Transverse colon (tissue), 4 donors: Measurements from ENCODE around the gene PTPRN2. TPM values are rescaled to one million over a fixed set of nuclear protein-coding genes. Genes with fewer than 3 reads are reported as not detected.

Experiments
- DNase-seq: peaks from one replicate; pipeline ENCODE4 v3.0.0-alpha.2; 2019
- H3K27ac ChIP-seq, 4 donors: fragments of 200-600 bp; sonication (generic); 2 replicates each; pipeline ENCODE4 v1.5.1; 2016 to 2018; ENCODE audit warnings: inconsistent platforms in 4 of 4
- H3K27me3 ChIP-seq: fragments of 200-600 bp; sonication (generic); 2 replicates; pipeline ENCODE4 v1.5.1; 2017; ENCODE audit warnings: inconsistent platforms
- H3K36me3 ChIP-seq, 4 donors: fragments of 200-600 bp; sonication (generic); 2 replicates each; pipeline ENCODE4 v1.5.1; 2017 to 2019; ENCODE audit warnings: inconsistent platforms in 4 of 4
- H3K4me1 ChIP-seq, 4 donors: fragments of 200-600 bp; sonication (generic); 2 replicates each; pipeline ENCODE4 v1.5.1; 2017 to 2020; ENCODE audit warnings: inconsistent platforms in 4 of 4
- H3K4me3 ChIP-seq, 4 donors: fragments of 200-600 bp; sonication (generic); 1 replicate in 1 of 4; 2 replicates in 3 of 4; pipeline versions ENCODE4 v1.5.1 to v1.6.1; 2017 to 2019; ENCODE audit warnings: inconsistent platforms in 4 of 4
- H3K9me3 ChIP-seq, 2 donors: fragments of 200-600 bp; sonication (generic); 2 replicates each; pipeline ENCODE4 v1.5.1; 2017 to 2019; ENCODE audit warnings: inconsistent platforms in 2 of 2
- EP300 ChIP-seq: sonication (generic); formaldehyde crosslinking; IDR thresholded peaks from one replicate; pipeline ENCODE4 v1.6.1; 2017; ENCODE audit warnings: antibody characterized with exemption, low read depth
- POLR2A ChIP-seq: fragments of 450-650 bp; IDR thresholded peaks from one replicate; pipeline ENCODE4 v1.6.1; 2016; ENCODE audit warnings: antibody characterized with exemption, mild to moderate bottlenecking, moderate library complexity
- POLR2AphosphoS5 ChIP-seq, 3 donors: sonication (generic); formaldehyde crosslinking; IDR thresholded peaks; one replicate each; pipeline ENCODE4 v1.6.1; 2016; ENCODE audit warnings: antibody characterized with exemption in 3 of 3
- WGBS, 2 donors: methylation state at CpG; one replicate each; pipeline ENCODE4 v1.1.5; 2018; ENCODE audit warnings: low coverage in 1 of 2; 5-methylcytosine and 5-hydroxymethylcytosine counted together
- in situ Hi-C, 4 donors: fragments of 200-750 bp; cut with MboI; loops; one replicate each; pipeline versions ENCODE4 v1.15.0 to v1.15.1; 2017; ENCODE audit warnings: low sequenced_read_pairs in 3 of 4, low pct_ligation_motif_present in 1 of 4, low pct_unique_long_range_greater_than_20kb in 1 of 4
- intact Hi-C: fragments of 100-400 bp; cut with DNase I; formaldehyde crosslinking; loops from one replicate; pipeline ENCODE4 v1.15.1; 2023; ENCODE audit warnings: low total_unique reads
- total RNA-seq, 4 donors: library from RNA; depleted of rRNA; stranded (reverse); fragments of >200 nt; gene quantifications; one replicate each; pipeline ENCODE4 v1.1.0, GENCODE V29; 2016
- TF ChIP-seq, protein P1 (sequence below), 5 experiments: fragments of 200-600 bp in 3 of 5; fragments of 450-650 bp in 2 of 5; sonication (generic) in 3 of 5; IDR thresholded peaks; 1 replicate in 2 of 5; 2 replicates in 3 of 5; pipeline ENCODE4 v1.5.1; 2016 to 2017; ENCODE audit warnings: antibody characterized with exemption in 5 of 5, inconsistent platforms in 3 of 5, mild to moderate bottlenecking in 2 of 5, moderate library complexity in 1 of 5

The PTPRN2 gene
- total RNA-seq, 4 donors from 2014 or later: 15.4 to 31.1 (median 21.8) TPM

DNA sequence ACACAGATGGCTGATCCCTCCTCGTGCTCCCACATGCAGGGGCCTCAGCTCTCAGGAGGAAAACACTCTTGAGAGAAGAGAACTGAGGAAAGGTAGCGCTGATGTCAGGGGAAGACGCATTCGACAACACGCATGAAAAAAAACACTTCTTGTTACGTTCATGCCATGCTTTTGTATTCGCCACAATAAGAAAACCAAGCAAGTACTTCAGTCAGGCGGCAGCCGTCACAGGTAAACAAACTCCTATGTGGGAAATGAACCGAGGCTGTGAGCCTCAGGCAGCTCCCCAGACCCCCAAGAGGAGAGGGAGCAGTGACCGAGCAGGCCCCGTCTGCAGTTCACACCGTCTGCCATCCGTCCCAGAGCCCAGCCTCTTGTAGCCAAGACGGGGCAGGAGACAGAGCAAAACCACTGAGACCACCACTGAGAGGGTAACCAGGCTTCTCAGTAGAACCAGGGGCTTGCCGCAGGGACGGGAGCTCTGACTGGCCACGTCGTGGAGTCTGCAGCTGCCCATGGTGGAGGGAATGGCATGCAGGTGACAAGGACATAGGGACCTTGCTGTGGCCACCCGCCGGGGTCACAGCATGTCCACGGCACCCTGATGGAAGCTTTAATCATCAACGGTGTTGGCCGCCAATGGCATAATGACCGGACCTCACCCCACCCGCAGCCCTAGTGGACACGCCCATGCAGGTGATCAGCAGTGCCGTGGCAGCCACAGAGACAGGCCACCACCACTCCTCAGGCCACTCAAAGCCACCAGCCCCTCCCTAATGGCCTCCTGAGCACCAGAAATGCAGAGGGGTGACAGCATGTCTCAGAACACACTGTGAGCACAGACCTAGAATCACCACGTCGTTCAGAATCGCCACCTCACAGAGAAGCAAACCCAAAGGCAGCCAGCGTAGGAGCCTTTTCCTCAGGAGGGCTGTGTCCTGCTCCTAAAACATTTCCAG, 304.3 kb downstream of the PTPRN2 start:
- Histone ChIP-seq H3K4me3 (no peak overlapping the region), H3K4me1 (no peaks in the 10 kb centered on the region), H3K36me3 (no peaks in the 10 kb centered on the region), H3K9me3 (peaks cover 6 to 9% of the 10 kb centered on the region in 2 donors), H3K27ac (no peak overlapping the region), H3K27me3 (no peaks in the 10 kb centered on the region)
- 86 to 90% methylated on average over 6 to 32 of the region's 32 CpGs for WGBS, 2 donors
- in situ Hi-C loops: no loop called here
- intact Hi-C loops: no loop called here
- TF ChIP-seq EP300 (no peak), POLR2A (no peak), POLR2AphosphoS5 (IDR thresholded peaks at IDR 0.05) (no peak)
- TF ChIP-seq, protein P1, sequence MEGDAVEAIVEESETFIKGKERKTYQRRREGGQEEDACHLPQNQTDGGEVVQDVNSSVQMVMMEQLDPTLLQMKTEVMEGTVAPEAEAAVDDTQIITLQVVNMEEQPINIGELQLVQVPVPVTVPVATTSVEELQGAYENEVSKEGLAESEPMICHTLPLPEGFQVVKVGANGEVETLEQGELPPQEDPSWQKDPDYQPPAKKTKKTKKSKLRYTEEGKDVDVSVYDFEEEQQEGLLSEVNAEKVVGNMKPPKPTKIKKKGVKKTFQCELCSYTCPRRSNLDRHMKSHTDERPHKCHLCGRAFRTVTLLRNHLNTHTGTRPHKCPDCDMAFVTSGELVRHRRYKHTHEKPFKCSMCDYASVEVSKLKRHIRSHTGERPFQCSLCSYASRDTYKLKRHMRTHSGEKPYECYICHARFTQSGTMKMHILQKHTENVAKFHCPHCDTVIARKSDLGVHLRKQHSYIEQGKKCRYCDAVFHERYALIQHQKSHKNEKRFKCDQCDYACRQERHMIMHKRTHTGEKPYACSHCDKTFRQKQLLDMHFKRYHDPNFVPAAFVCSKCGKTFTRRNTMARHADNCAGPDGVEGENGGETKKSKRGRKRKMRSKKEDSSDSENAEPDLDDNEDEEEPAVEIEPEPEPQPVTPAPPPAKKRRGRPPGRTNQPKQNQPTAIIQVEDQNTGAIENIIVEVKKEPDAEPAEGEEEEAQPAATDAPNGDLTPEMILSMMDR (IDR thresholded peaks at IDR 0.05): no peak
- DNase-seq: no peak

- H3K9me3 ChIP-seq: peaks cover 0 to 9% of the 10 kb centered on the region in 2 donors
- DNase-seq: no peak
- TF ChIP-seq, protein P1 (IDR thresholded peaks at IDR 0.05): no peak
- no peak for TF ChIP-seq POLR2AphosphoS5 (IDR thresholded peaks at IDR 0.05)
- TF ChIP-seq POLR2A: no peak
- TF ChIP-seq EP300: no peak
- no peak overlapping the region for H3K27ac ChIP-seq
- in situ Hi-C loops (no loop called here), intact Hi-C loops (no loop called here)
- H3K4me3 ChIP-seq: no peak overlapping the region
- H3K27me3 ChIP-seq: no peaks in the 10 kb centered on the region
- H3K4me1 ChIP-seq: no peaks in the 10 kb centered on the region
- 81% methylated on average over 24 of the region's 24 CpGs; no CpG with 5 or more reads in 1 of the 2 donors for WGBS, 2 donors
- no peaks in the 10 kb centered on the region for H3K36me3 ChIP-seq
Observed at GRCh38 chr7:158282461-158283001, 305.1 kb downstream of the PTPRN2 start.

DNA sequence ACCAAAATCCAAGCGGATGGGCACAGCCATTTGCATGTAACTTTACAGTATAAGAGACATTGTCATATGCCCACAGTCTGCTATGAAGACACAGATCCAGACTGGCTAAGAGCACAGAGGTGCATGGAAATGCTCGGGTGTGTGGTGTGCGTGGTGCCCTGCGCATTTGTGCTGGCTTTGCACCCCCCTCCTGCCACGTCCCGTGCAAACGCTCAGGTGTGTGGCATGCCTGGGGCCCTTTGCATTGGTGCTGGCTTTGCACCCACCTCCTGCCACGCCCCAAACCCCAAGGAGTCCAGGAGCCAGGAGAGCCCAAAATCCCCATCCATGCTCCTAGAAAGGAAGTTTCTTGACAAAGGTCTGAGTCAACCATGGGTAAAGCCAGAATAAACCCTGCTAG, 306.2 kb downstream of the PTPRN2 start:
- no peaks in the 10 kb centered on the region for H3K36me3 ChIP-seq
- TF ChIP-seq POLR2AphosphoS5 (IDR thresholded peaks at IDR 0.05): no peak
- TF ChIP-seq, protein P1 (IDR thresholded peaks at IDR 0.05): no peak
- TF ChIP-seq EP300: no peak
- no peak for TF ChIP-seq POLR2A
- WGBS, 2 donors: 57 to 86% methylated on average over 1 to 8 of the region's 8 CpGs
- DNase-seq: no peak
- no peak overlapping the region for H3K27ac ChIP-seq
- in situ Hi-C loops: no loop called here
- H3K4me1 ChIP-seq: no peaks in the 10 kb centered on the region
- no peak overlapping the region for H3K4me3 ChIP-seq
- no peaks in the 10 kb centered on the region for H3K27me3 ChIP-seq
- H3K9me3 ChIP-seq: peaks cover 0 to 5% of the 10 kb centered on the region in 2 donors
- intact Hi-C loops: no loop called here

GRCh38 chr7:158280448-158281144, 307.0 kb downstream of the PTPRN2 start:
- Histone ChIP-seq H3K4me3 (no peak overlapping the region), H3K27me3 (no peaks in the 10 kb centered on the region), H3K36me3 (no peaks in the 10 kb centered on the region), H3K4me1 (no peaks in the 10 kb centered on the region), H3K9me3 (no peaks in the 10 kb centered on the region), H3K27ac (no peak overlapping the region)
- TF ChIP-seq POLR2AphosphoS5 (IDR thresholded peaks at IDR 0.05) (no peak), EP300 (no peak), POLR2A (no peak)
- TF ChIP-seq, protein P1 (IDR thresholded peaks at IDR 0.05): no peak
- no peak for DNase-seq
- intact Hi-C loops: no loop called here
- WGBS, 2 donors: 89 to 91% methylated on average over 21 to 29 of the region's 29 CpGs
- in situ Hi-C loops: no loop called here
